Endothelial cell (in vitro differentiated cells): ENCODE results near the gene TP53RK. TPM values are rescaled to one million over a fixed set of nuclear protein-coding genes. Genes with fewer than 3 reads are reported as not detected.

Experiments
- DNase-seq: peaks from one replicate; pipeline ENCODE4 v3.0.0; 2021; ENCODE audit warnings: low spot score
- H3K27ac Mint-ChIP-seq: one replicate; pipeline ENCODE4 v1.8.0; 2021; ENCODE audit warnings: mixed read lengths, inconsistent platforms; ENCODE audit not compliant: unreplicated experiment
- H3K27me3 Mint-ChIP-seq: one replicate; pipeline ENCODE4 v1.8.0; 2021; ENCODE audit warnings: mild to moderate bottlenecking, moderate library complexity, mixed read lengths, inconsistent platforms; ENCODE audit not compliant: unreplicated experiment
- H3K36me3 Mint-ChIP-seq: one replicate; pipeline ENCODE4 v1.8.0; 2021; ENCODE audit warnings: mild to moderate bottlenecking, low read depth, mixed read lengths, inconsistent platforms; ENCODE audit not compliant: unreplicated experiment
- H3K4me1 Mint-ChIP-seq: one replicate; pipeline ENCODE4 v1.8.0; 2021; ENCODE audit warnings: mild to moderate bottlenecking, mixed read lengths, inconsistent platforms; ENCODE audit not compliant: unreplicated experiment
- H3K4me3 Mint-ChIP-seq: one replicate; pipeline ENCODE4 v1.8.0; 2021; ENCODE audit warnings: mild to moderate bottlenecking, mixed read lengths, inconsistent platforms; ENCODE audit not compliant: unreplicated experiment
- H3K9me3 Mint-ChIP-seq: one replicate; pipeline ENCODE4 v1.8.0; 2021; ENCODE audit warnings: mixed read lengths, inconsistent platforms; ENCODE audit not compliant: unreplicated experiment
- total RNA-seq: library from RNA; stranded (reverse); fragmentation: NEBNext Ultra II Directional; extraction: Animal tissue kit (Norgen Biotek cat#: 25700); gene quantifications from one replicate; pipeline ENCODE4 v1.2.1, GENCODE V29; 2021; ENCODE audit not compliant: unreplicated experiment
- TF ChIP-seq, protein P1 (sequence below): fragments of 200-600 bp; sonication (generic); IDR thresholded peaks from one replicate; pipeline ENCODE4 v1.5.0; 2021; ENCODE audit warnings: antibody characterized with exemption; ENCODE audit not compliant: unreplicated experiment

The TP53RK gene
- total RNA-seq, 1 donor from 2014 or later = 10.2 TPM

DNA sequence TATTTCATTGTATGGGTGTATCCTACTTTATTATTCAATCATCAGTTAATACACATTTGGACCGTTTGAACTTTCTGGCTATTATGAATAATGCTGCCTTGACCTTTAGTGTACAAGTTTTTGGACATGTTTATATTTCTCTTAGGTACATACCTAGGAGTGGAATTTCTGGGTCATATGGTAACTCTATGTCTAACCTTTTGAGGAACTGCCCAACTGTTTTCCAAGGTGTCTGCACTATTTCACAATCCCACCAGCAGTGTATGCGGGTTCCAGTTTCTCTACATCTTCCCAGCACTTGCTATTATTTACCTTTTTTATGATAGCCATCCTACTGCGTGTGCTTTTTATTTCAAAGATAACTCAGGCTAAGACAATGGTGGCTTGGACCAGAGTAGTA, 23.6 kb downstream of the TP53RK start:
- TF ChIP-seq, protein P1, sequence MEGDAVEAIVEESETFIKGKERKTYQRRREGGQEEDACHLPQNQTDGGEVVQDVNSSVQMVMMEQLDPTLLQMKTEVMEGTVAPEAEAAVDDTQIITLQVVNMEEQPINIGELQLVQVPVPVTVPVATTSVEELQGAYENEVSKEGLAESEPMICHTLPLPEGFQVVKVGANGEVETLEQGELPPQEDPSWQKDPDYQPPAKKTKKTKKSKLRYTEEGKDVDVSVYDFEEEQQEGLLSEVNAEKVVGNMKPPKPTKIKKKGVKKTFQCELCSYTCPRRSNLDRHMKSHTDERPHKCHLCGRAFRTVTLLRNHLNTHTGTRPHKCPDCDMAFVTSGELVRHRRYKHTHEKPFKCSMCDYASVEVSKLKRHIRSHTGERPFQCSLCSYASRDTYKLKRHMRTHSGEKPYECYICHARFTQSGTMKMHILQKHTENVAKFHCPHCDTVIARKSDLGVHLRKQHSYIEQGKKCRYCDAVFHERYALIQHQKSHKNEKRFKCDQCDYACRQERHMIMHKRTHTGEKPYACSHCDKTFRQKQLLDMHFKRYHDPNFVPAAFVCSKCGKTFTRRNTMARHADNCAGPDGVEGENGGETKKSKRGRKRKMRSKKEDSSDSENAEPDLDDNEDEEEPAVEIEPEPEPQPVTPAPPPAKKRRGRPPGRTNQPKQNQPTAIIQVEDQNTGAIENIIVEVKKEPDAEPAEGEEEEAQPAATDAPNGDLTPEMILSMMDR = no peak
- Mint-ChIP-seq H3K36me3 (peaks cover 3% of the 10 kb centered on the region), H3K4me1 (no peaks in the 10 kb centered on the region), H3K4me3 (no peak overlapping the region), H3K27me3 (no peaks in the 10 kb centered on the region), H3K9me3 (no peaks in the 10 kb centered on the region), H3K27ac (no peak overlapping the region)
- no peak for DNase-seq

DNA sequence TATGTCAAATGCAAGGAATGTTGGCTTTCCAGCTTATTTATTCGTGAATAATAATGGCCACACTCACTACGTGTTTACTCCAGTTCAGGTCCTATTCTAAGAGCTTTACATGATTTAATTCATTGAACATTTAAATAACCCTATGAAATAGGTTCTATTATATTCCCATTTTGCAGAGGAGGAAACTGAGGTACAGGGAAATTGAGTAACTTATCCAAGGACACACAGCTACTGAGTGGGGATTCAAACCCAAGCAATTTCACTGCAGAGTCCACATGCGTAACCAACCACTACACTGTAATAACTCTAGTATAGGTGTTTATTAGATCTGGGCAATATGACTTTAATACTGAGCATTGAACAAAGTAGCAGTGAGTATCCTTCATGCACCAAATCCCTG, 25.7 kb downstream of the TP53RK start:
- H3K27ac Mint-ChIP-seq = no peak overlapping the region
- H3K4me3 Mint-ChIP-seq = no peak overlapping the region
- no peaks in the 10 kb centered on the region for H3K27me3 Mint-ChIP-seq
- TF ChIP-seq, protein P1 = no peak
- DNase-seq = no peak
- no peaks in the 10 kb centered on the region for H3K4me1 Mint-ChIP-seq
- no peaks in the 10 kb centered on the region for H3K36me3 Mint-ChIP-seq
- no peaks in the 10 kb centered on the region for H3K9me3 Mint-ChIP-seq

DNA sequence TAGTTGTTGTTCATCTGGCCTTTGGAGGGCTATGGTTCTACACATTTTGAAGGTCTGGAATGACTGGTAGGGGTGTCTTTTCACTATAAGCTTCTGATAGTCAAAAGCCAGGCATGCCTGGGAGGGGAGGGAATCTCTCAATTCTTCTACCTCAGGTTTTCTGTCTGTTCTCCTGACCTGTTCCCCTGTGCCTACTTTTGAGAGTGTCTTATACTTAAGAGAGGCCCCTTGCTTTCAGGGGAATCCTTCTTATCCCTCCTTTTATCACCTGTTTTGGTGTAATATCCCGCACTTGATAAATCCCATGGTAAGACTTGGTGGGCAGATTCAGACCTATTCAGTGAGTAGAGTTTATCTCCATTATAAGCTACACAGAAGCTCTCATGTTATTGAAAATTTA, 27.6 kb downstream of the TP53RK start:
- H3K4me3 Mint-ChIP-seq = no peak overlapping the region
- no peak overlapping the region for H3K27ac Mint-ChIP-seq
- no peaks in the 10 kb centered on the region for H3K9me3 Mint-ChIP-seq
- H3K27me3 Mint-ChIP-seq = no peaks in the 10 kb centered on the region
- H3K36me3 Mint-ChIP-seq = no peaks in the 10 kb centered on the region
- no peaks in the 10 kb centered on the region for H3K4me1 Mint-ChIP-seq
- DNase-seq = no peak
- TF ChIP-seq, protein P1 = no peak

DNA sequence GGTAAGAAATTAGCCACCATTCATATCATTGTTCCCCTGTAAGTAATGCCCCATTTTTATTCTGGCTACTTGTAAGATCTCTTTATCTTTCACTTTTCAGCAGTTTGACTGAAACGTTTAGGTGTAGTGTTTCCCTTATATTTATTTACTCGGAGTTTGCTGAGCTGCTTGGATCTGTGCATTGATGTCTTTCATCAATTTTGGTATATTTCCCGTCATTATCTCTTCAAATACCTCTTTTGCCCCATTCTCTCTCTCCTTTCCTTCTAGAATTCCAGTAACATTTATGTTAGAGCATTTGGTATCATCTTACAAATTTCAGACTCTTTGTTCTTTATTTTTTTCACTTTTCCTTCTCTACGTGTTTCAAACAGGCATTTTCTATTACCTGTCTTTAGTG, 28.8 kb downstream of the TP53RK start:
- no peaks in the 10 kb centered on the region for H3K9me3 Mint-ChIP-seq
- no peak for DNase-seq
- no peaks in the 10 kb centered on the region for H3K4me1 Mint-ChIP-seq
- H3K4me3 Mint-ChIP-seq = no peak overlapping the region
- no peaks in the 10 kb centered on the region for H3K27me3 Mint-ChIP-seq
- no peak overlapping the region for H3K27ac Mint-ChIP-seq
- TF ChIP-seq, protein P1 = no peak
- no peaks in the 10 kb centered on the region for H3K36me3 Mint-ChIP-seq

DNA sequence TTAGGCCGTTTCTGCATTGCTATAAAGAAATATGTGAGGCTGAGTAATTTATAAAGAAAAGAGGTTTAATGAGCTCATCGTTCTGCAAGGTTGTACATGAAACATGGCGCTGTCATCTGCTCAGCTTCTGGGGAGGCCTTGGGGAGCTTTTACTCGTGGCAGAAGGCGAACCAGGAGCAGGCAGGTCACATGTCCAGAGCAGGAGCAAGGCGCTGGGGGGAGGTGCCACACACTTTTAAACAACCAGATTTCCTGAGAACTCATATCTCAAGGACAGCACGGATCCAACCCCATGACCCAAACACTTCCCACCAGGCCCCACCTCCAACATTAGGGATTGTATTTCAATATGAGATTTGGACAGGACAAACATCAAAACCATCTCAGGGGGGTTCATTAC, 31.6 kb downstream of the TP53RK start:
- no peak overlapping the region for H3K27ac Mint-ChIP-seq
- no peak overlapping the region for H3K4me3 Mint-ChIP-seq
- no peaks in the 10 kb centered on the region for H3K4me1 Mint-ChIP-seq
- TF ChIP-seq, protein P1 = no peak
- DNase-seq = no peak
- H3K9me3 Mint-ChIP-seq = no peaks in the 10 kb centered on the region
- H3K27me3 Mint-ChIP-seq = no peaks in the 10 kb centered on the region
- H3K36me3 Mint-ChIP-seq = no peaks in the 10 kb centered on the region
